NOMO-1 treated with dmso at 0.1 percent for 144 hours (cell line): ENCODE measurements around the gene VIT.
"Not testable (repeated sequence)": the region's sequence is repeated elsewhere in the genome, so short reads cannot be mapped to it uniquely, and the experiment has no call there.

Source experiments
- DNase-seq: peaks from one replicate; lab custom pipeline; 2025; ENCODE audit not compliant: unreplicated experiment; lab: John Stamatoyannopoulos, UW

Gene VIT

DNA sequence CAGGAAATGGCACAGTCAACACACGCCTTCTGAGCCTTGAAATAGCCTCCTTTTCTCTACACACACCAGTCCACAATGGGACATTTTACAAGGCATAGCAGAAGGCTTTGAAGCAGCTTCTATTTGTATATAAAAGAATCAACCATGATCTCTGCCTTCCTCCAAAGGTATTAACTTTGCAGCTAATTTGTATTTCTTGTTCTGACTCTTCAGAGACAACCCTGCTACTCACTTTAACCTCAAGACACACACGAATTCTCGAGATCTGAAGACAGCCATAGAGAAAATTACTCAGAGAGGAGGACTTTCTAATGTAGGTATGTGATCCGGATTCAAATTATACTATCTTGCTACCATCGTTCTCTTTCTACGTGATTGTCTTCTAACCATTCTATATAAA is 104.6 kb downstream of the VIT start:
- no peak for DNase-seq

DNA sequence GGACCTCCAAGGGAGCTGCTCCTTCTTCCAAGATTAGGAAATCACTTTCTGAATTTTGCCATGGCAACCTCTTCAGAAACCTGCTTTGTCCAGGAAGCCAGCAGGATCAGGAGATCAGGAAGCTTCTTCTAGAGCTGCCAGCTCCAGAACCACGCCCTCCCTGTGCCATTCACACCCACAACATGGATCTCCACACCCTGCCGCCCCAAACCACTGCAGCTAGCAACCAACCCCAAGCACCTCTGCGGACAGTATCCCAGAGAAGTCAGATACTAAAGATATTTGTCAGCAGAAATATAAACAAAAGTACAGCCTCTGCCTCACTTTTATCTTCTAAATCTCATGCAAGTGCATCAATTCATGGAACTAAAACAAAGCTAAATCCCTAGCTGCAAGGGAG is 106.4 kb downstream of the VIT start:
- DNase-seq, result no peak

GRCh38 chr2:36805635-36806224 is 109.2 kb downstream of the VIT start:
- no peak for DNase-seq

DNA sequence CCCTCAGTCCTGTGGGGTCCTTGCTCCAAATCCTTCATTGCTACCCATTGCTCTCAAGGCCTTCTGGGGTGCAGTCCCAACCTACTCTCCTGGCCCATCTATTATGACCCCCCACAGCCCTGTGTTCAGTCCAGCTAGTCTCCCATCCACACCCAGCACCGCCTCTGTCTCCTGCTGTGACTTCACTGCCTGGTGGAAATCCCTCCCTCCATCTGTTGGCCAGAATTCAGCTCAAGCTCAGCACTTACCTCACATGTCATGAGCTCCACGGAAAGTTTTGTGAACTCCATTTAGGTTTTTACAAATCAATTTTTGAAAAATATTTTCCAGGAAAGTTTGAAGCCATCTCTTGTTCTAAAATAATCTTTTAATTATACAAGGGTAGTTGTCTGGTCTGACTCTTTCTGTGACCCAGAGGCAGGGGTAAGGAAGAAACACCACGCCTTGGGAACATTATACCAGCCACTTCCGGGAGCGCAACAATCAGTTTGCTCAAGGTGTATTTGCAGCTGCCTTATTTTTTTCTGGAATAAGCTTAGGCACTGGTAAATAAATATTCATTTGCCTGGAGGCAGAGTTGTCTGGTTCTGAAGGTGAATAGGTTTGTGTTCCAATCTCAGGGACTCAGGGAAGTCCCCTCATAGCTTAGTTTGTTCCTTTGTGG is 110.8 kb downstream of the VIT start:
- no peak for DNase-seq

- DNase-seq, result no peak
Measured at GRCh38 chr2:36808386-36809068, 112.0 kb downstream of the VIT start.

DNA sequence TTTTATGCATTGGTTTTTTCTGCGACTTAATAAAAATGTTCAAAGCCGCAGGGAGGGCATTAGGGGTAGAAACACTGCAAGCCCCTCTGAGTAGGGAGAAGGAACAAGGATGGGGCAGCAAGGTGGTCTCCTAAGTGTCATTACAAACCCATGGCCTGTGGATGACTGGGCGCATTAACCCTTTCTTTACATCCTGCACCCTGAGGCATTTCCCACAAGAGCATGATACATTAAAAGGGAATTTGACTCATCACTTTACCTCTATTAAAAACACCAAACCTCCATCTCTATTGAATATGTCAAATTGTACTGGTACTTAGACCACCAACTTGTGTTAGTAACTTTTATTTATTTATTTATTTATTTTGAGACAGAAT is 112.5 kb downstream of the VIT start:
- DNase-seq, result no peak

DNA sequence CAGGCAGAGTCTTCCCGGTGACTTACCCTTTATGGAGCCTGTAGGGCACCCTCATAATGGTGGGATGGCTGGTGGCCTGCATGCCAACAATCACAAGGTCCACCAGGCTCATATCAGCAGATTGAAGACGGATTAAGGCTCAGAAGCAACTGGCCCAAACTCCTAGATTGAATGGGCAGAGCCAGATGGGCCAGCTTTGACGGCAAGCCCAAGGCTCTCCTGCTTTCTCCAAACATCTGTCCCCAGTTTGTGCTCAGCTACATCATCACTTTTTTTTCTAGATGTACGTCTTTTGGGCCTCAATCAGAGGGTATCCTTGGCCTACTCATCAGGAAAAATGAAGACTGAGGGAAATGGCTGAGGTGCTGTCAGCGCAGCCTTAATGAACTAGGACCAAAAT is 114.6 kb downstream of the VIT start:
- no peak for DNase-seq

- DNase-seq, result no peak
Measured at GRCh38 chr2:36812196-36812595, 115.7 kb downstream of the VIT start.

DNA sequence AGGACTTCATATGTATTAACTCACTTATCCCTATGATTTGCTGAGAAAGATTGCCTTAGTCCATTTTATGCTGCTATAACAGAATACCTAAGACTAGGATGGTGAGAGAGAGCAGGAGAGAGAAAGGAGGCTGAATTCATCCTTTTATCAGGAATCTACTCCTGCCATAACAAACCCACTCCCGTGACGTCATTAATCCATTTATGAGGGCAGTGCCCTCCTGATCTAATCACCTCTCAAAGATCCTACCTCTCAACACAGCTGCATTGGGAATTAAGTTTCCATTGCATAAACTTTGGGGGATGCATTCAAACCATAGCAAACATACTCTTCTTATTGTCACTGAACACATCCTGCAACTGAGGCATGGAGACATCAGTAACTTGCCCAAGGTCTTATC is 122.0 kb downstream of the VIT start:
- DNase-seq, result no peak

DNA sequence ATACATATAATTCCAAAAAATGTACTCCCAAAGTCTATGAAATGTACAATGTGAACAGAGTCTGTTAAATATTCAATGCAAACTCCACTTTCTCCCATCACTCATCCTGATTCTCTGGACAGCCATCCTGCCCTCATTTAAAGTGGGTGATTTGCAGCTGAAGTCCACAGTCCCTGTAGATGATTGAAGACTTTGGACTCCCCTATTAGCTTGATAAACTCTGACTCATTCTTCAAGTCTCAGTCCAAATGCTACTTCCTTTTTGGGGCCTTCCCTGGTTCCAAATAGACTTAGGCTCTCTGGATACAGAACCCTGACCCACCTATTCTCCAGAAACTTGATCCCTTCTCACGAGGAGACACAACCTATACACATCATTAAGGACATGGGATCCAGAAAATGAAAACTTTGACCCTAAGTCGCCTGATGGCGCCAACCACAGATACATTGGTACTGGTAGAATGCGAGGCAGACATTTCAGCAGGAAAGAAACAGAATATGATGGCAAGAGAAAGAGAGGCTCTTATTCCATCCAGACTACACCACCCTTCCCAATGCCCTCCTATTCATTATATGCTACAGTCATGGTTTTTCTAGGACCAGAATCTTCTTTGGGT is 122.7 kb downstream of the VIT start:
- DNase-seq, result no peak

DNA sequence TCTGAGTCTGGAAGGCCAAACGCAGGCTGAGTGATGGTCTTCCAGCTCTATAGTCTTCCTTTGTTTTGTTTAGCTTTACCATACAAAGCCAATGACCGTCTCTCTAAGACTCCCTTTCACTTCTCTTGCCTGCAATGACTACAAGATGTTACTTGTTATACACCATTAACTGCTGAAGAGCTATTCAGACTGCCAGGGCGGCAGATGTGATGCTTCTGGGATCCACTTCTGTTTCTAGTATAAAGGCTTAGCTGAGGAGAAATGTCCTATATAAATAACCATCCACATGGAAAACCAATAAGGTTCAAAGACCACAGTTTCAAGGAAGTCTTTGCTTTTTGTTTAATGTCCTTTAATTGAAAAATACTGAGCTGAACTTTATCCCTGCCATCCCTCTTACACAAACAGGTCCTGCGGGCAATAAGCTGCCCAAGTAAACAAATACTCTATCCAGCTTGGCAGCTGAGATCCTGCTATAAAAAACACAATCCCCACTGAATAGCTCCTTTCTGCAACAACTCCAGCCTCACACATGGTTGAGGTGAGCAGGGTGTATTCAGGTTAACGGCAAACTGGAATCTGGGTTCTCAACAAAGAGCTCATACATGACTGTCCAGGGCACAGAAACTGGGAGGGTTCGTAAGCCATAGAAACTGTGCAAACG is 124.6 kb downstream of the VIT start:
- no peak for DNase-seq

GRCh38 chr2:36823862-36824261 is 127.4 kb downstream of the VIT start:
- no peak for DNase-seq

DNA sequence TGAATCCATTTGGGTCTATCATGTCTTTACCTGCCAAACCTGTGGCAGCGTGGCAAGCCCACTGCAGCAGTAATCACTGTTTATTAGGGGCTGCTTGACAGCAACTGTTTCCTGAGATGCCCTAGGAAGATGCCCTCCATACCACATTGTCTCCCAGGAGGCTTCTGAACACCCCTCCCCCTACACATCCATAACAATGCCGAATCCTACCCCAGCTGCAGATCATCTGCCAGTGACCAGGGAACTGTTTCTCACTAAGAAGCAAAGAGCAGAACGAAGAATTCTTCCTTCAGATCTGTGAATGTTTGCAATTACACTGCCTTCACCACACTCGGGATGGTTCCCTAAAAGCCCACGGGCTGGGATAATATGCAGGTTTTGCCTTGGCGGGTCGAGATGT is 127.8 kb downstream of the VIT start:
- no peak for DNase-seq

GRCh38 chr2:36824683-36825082 is 128.2 kb downstream of the VIT start:
- DNase-seq, result not testable (repeated sequence)

DNA sequence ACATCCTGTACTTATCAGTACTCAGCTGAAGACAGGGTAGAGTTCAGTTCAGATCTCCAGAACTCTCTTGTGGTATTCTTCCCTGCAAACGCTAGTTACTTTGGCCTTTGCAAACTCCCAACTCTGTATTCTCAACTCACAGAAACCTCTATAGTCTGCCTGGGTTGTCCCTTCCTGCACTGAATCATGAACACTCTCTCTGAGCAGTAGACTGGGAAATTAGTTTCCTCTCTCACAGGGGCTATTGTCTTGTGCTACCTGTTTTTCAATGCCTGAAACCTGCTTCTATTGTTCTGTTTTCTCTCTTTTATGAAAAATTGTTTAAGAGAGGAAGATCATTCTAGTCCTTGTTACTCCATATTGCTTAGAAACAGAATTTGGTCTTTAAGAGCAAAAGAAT is 134.7 kb downstream of the VIT start:
- DNase-seq, result no peak

GRCh38 chr2:36834203-36834602 is 137.7 kb downstream of the VIT start:
- no peak for DNase-seq

- no peak for DNase-seq
Measured at GRCh38 chr2:36834731-36835524, 138.4 kb downstream of the VIT start.

DNA sequence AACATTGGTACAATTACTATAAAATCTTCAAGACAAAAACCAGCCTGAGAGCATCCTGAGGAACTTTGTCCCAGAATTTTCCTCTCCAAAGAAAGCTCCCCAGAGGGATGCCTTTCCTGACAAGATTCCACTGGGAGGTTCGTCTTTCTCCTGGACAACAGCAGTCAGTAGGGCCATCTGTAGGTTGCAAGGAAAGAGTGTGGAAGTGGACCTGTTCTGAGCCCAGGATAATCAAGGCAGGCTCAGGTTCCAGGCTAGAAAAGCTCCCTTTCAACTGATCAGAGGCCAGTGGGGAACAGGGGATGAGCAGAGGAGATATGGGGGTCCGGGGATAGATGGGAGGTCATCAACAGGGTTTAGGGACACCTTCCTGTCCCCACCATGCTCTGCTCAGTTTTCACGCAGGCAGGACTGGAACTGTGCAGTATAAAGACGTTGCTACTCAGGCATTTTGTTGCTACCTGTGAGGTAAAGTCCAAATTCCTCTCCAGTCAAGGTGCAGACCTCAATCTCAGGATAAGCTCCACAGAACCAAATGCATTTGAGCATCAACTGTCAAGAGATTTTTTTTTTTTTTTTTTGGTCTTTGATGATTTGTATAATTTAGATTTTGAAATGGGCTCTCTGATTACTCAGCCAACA is 143.6 kb downstream of the VIT start:
- DNase-seq, result no peak

- DNase-seq, result no peak
Measured at GRCh38 chr2:36843838-36844237, 147.3 kb downstream of the VIT start.

GRCh38 chr2:36849265-36849664 is 152.8 kb downstream of the VIT start:
- no peak for DNase-seq
